Parathyroid adenoma (tissue), 2 donors: ENCODE measurements around the gene ART4.

ENCODE experiments used
- H2AFZ ChIP-seq: fragments of 300-600 bp; sonication (generic); one replicate; pipeline ENCODE4 v1.7.0; 2017; ENCODE audit warnings: antibody characterized with exemption, mild to moderate bottlenecking
- H3K27ac ChIP-seq: fragments of 300-600 bp; sonication (generic); one replicate; pipeline ENCODE4 v1.7.0; 2017
- H3K27me3 ChIP-seq: fragments of 300-600 bp; sonication (generic); one replicate; pipeline ENCODE4 v1.7.0; 2017; ENCODE audit warnings: low read length; ENCODE audit not compliant: control insufficient read depth, insufficient read depth
- H3K36me3 ChIP-seq: fragments of 300-600 bp; sonication (generic); one replicate; pipeline ENCODE4 v1.7.0; 2017; ENCODE audit warnings: low read length; ENCODE audit not compliant: control insufficient read depth, insufficient read depth
- H3K4me1 ChIP-seq: fragments of 300-600 bp; sonication (generic); one replicate; pipeline ENCODE4 v1.7.0; 2017; ENCODE audit warnings: control low read depth
- H3K4me2 ChIP-seq: fragments of 300-600 bp; sonication (generic); one replicate; pipeline ENCODE4 v1.7.0; 2017; ENCODE audit warnings: low read length
- H3K4me3 ChIP-seq: fragments of 300-600 bp; sonication (generic); one replicate; pipeline ENCODE4 v1.7.0; 2017; ENCODE audit warnings: low read depth, low read length
- H3K79me2 ChIP-seq: fragments of 300-600 bp; sonication (generic); one replicate; pipeline ENCODE4 v1.7.0; 2017; ENCODE audit warnings: control low read depth
- H3K9ac ChIP-seq: fragments of 300-600 bp; sonication (generic); one replicate; pipeline ENCODE4 v1.7.0; 2017; ENCODE audit warnings: mild to moderate bottlenecking
- H3K9me3 ChIP-seq: fragments of 300-600 bp; sonication (generic); one replicate; pipeline ENCODE4 v1.7.0; 2017; ENCODE audit warnings: low read length; ENCODE audit not compliant: control insufficient read depth
- TF ChIP-seq, protein P1 (sequence below): fragments of 300-600 bp; sonication (generic); IDR thresholded peaks from one replicate; pipeline ENCODE4 v1.7.0; 2017; ENCODE audit warnings: antibody characterized with exemption, mild to moderate bottlenecking
- donor health status: primary hyperparathyroidism.

The ART4 gene, protein sequence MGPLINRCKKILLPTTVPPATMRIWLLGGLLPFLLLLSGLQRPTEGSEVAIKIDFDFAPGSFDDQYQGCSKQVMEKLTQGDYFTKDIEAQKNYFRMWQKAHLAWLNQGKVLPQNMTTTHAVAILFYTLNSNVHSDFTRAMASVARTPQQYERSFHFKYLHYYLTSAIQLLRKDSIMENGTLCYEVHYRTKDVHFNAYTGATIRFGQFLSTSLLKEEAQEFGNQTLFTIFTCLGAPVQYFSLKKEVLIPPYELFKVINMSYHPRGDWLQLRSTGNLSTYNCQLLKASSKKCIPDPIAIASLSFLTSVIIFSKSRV

GRCh38 chr12:14843425-14843887 is at the start of gene ART4:
ART4 (minus strand) TSS chr12:14843526; CDS start chr12:14843113, 413 bp downstream.
- Histone ChIP-seq H3K4me1 (no peaks in the 10 kb centered on the region), H3K4me3 (no peak within 1 kb of the TSS), H3K9ac (no peak within 1 kb of the TSS), H3K9me3 (no peaks in the 10 kb centered on the region), H3K4me2 (no peak within 1 kb of the TSS), H2AFZ (no peak within 1 kb of the TSS), H3K36me3 (no peaks in the 10 kb centered on the region), H3K27me3 (no peaks in the 10 kb centered on the region), H3K79me2 (no peaks in the 10 kb centered on the region), H3K27ac (peak within 1 kb of the TSS; percentile 29)
- TF ChIP-seq, protein P1, sequence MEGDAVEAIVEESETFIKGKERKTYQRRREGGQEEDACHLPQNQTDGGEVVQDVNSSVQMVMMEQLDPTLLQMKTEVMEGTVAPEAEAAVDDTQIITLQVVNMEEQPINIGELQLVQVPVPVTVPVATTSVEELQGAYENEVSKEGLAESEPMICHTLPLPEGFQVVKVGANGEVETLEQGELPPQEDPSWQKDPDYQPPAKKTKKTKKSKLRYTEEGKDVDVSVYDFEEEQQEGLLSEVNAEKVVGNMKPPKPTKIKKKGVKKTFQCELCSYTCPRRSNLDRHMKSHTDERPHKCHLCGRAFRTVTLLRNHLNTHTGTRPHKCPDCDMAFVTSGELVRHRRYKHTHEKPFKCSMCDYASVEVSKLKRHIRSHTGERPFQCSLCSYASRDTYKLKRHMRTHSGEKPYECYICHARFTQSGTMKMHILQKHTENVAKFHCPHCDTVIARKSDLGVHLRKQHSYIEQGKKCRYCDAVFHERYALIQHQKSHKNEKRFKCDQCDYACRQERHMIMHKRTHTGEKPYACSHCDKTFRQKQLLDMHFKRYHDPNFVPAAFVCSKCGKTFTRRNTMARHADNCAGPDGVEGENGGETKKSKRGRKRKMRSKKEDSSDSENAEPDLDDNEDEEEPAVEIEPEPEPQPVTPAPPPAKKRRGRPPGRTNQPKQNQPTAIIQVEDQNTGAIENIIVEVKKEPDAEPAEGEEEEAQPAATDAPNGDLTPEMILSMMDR, result no peak

DNA sequence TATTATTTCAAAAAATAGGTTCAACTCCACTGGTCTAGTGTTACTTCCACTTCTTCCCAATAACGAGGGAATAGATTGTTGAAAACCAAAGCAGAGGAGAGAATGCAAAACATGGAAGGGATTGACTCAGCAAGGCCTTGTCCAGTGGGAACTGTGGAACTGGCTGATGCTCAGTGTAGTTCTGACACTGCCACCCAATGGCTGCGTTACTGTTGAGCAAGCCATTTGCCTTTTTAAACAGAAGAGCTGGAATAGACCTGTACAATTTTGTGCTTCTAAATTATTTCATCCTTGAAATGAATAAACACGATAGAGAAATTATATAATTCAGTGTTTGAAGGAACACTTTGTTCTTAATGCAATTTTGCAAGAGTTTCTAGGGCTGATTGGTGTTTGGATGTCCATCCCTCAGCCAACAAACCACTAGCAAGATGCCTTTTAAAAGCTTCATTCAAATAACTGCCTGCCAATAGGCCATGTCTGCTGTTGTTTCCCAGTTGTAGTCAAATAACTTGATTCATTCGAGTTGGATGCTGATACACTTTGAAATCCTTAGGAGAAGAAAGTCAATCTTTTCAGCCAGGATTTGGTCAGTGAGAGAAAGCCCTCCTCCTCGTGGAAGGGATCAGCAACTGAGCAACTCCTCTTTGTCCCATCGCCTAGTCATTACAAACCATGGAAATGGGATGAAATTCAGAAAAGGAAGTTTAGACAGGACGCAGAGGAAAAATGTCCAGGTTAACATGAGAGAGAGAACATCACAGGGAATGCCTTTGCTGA is 49.6 kb upstream of the ART4 start:
- Histone ChIP-seq H3K9ac (no peak overlapping the region), H3K4me1 (no peaks in the 10 kb centered on the region), H3K4me2 (no peak overlapping the region), H3K9me3 (no peaks in the 10 kb centered on the region), H3K27me3 (no peaks in the 10 kb centered on the region), H2AFZ (no peak overlapping the region), H3K27ac (no peak overlapping the region), H3K36me3 (no peaks in the 10 kb centered on the region), H3K4me3 (no peak overlapping the region), H3K79me2 (no peaks in the 10 kb centered on the region)
- TF ChIP-seq, protein P1, result no peak

GRCh38 chr12:14890701-14891100 is 47.4 kb upstream of the ART4 start:
- no peaks in the 10 kb centered on the region for H3K4me1 ChIP-seq
- no peak overlapping the region for H2AFZ ChIP-seq
- H3K9me3 ChIP-seq, result no peaks in the 10 kb centered on the region
- no peak overlapping the region for H3K27ac ChIP-seq
- no peaks in the 10 kb centered on the region for H3K27me3 ChIP-seq
- H3K9ac ChIP-seq, result no peak overlapping the region
- H3K4me3 ChIP-seq, result no peak overlapping the region
- no peak overlapping the region for H3K4me2 ChIP-seq
- TF ChIP-seq, protein P1, result no peak
- H3K36me3 ChIP-seq, result no peaks in the 10 kb centered on the region
- no peaks in the 10 kb centered on the region for H3K79me2 ChIP-seq

GRCh38 chr12:14886271-14886670 is 42.9 kb upstream of the ART4 start:
- no peak overlapping the region for H3K4me3 ChIP-seq
- TF ChIP-seq, protein P1, result no peak

More at GRCh38 chr12:14886271-14886670, 42.9 kb upstream of the ART4 start:
- H3K27me3 ChIP-seq, result no peaks in the 10 kb centered on the region
- H3K27ac ChIP-seq, result no peak overlapping the region
- no peaks in the 10 kb centered on the region for H3K36me3 ChIP-seq
- no peak overlapping the region for H3K9ac ChIP-seq
- H3K4me1 ChIP-seq, result no peaks in the 10 kb centered on the region
- H3K4me2 ChIP-seq, result no peak overlapping the region
- H3K9me3 ChIP-seq, result no peaks in the 10 kb centered on the region
- H3K79me2 ChIP-seq, result no peaks in the 10 kb centered on the region
- H2AFZ ChIP-seq, result no peak overlapping the region
